Gastroesophageal sphincter (tissue), 3 donors: ENCODE data around the gene ITGA5.

Experiments used
- CTCF ChIP-seq, 4 experiments: fragments of 200-600 bp in 2 of 4; fragments of 450-650 bp in 2 of 4; sonication (generic) in 1 of 4; IDR thresholded peaks; one replicate each; pipeline ENCODE4 v1.5.1; 2017 to 2019; ENCODE audit warnings: antibody characterized with exemption in 4 of 4, mild to moderate bottlenecking in 2 of 4, moderate library complexity in 2 of 4
- EP300 ChIP-seq: sonication (generic); formaldehyde crosslinking; IDR thresholded peaks from one replicate; pipeline ENCODE4 v1.6.1; 2017; ENCODE audit warnings: antibody characterized with exemption, mild to moderate bottlenecking
- POLR2A ChIP-seq, 2 donors: fragments of 450-650 bp; IDR thresholded peaks; one replicate each; pipeline ENCODE4 v1.6.1; 2017; ENCODE audit warnings: antibody characterized with exemption in 2 of 2, mild to moderate bottlenecking in 2 of 2, moderate library complexity in 1 of 2
- POLR2AphosphoS5 ChIP-seq: sonication (generic); formaldehyde crosslinking; IDR thresholded peaks from one replicate; pipeline ENCODE4 v1.6.1; 2017; ENCODE audit warnings: antibody characterized with exemption

GRCh38 chr12:54349036-54349435 lies 70.0 kb downstream of the ITGA5 start:
- TF ChIP-seq CTCF (IDR thresholded peaks at IDR 0.05) (no peak), POLR2A (IDR thresholded peaks at IDR 0.05) (no peak), EP300 (no peak), POLR2AphosphoS5 (no peak)
